T-helper 1 cell treated with Interleukin-12 subunit alpha and Interleukin-12 subunit beta and Interleukin-4 antibody, amounts not matched to agents 30 μg/mL and 1 μg/mL, for 36 hours (primary cell): ENCODE data around the gene PPP1R13B.
A peak's percentile ranks its signal among the peaks of the same experiment; 100 is the strongest.

ENCODE experiments used
- H3K27ac Mint-ChIP-seq: one replicate; pipeline ENCODE4 v1.8.0; 2021; ENCODE audit warnings: mild to moderate bottlenecking, mixed read lengths
- H3K27me3 Mint-ChIP-seq: one replicate; pipeline ENCODE4 v1.8.0; 2021; ENCODE audit warnings: low read depth, mixed read lengths
- H3K36me3 Mint-ChIP-seq: one replicate; pipeline ENCODE4 v1.8.0; 2021; ENCODE audit warnings: low read depth, mixed read lengths
- H3K4me1 Mint-ChIP-seq: one replicate; pipeline ENCODE4 v1.8.0; 2021; ENCODE audit warnings: low read depth, mixed read lengths
- H3K4me3 Mint-ChIP-seq: one replicate; pipeline ENCODE4 v1.8.0; 2021; ENCODE audit warnings: mild to moderate bottlenecking, moderate library complexity, mixed read lengths
- H3K9me3 Mint-ChIP-seq: one replicate; pipeline ENCODE4 v1.8.0; 2021; ENCODE audit warnings: mixed read lengths

PPP1R13B gene

GRCh38 chr14:103871596-103872480, 24.5 kb upstream of the PPP1R13B start:
- peak overlapping the region; percentile 81 for H3K4me3 Mint-ChIP-seq
- H3K27me3 Mint-ChIP-seq: no peaks in the 10 kb centered on the region
- no peaks in the 10 kb centered on the region for H3K9me3 Mint-ChIP-seq
- no peaks in the 10 kb centered on the region for H3K36me3 Mint-ChIP-seq
- H3K27ac Mint-ChIP-seq: peak overlapping the region; percentile 82
- H3K4me1 Mint-ChIP-seq: peaks cover 9% of the 10 kb centered on the region

- H3K9me3 Mint-ChIP-seq: no peaks in the 10 kb centered on the region
- H3K36me3 Mint-ChIP-seq: no peaks in the 10 kb centered on the region
- no peaks in the 10 kb centered on the region for H3K27me3 Mint-ChIP-seq
- peaks cover 9% of the 10 kb centered on the region for H3K4me1 Mint-ChIP-seq
- H3K27ac Mint-ChIP-seq: no peak overlapping the region
- no peak overlapping the region for H3K4me3 Mint-ChIP-seq
Observed at GRCh38 chr14:103870891-103871595, 23.7 kb upstream of the PPP1R13B start.

- no peak overlapping the region for H3K4me3 Mint-ChIP-seq
- no peak overlapping the region for H3K27ac Mint-ChIP-seq
- no peaks in the 10 kb centered on the region for H3K36me3 Mint-ChIP-seq
- H3K4me1 Mint-ChIP-seq: peaks cover 9% of the 10 kb centered on the region
- no peaks in the 10 kb centered on the region for H3K27me3 Mint-ChIP-seq
- no peaks in the 10 kb centered on the region for H3K9me3 Mint-ChIP-seq
Observed at GRCh38 chr14:103870144-103870876, 22.9 kb upstream of the PPP1R13B start.

GRCh38 chr14:103869406-103870143, 22.2 kb upstream of the PPP1R13B start:
- no peak overlapping the region for H3K4me3 Mint-ChIP-seq
- H3K27ac Mint-ChIP-seq: no peak overlapping the region
- no peaks in the 10 kb centered on the region for H3K27me3 Mint-ChIP-seq
- no peaks in the 10 kb centered on the region for H3K9me3 Mint-ChIP-seq
- H3K4me1 Mint-ChIP-seq: peaks cover 4% of the 10 kb centered on the region
- H3K36me3 Mint-ChIP-seq: no peaks in the 10 kb centered on the region

- no peak overlapping the region for H3K27ac Mint-ChIP-seq
- peaks cover 4% of the 10 kb centered on the region for H3K4me1 Mint-ChIP-seq
- no peaks in the 10 kb centered on the region for H3K27me3 Mint-ChIP-seq
- no peaks in the 10 kb centered on the region for H3K36me3 Mint-ChIP-seq
- no peaks in the 10 kb centered on the region for H3K9me3 Mint-ChIP-seq
- H3K4me3 Mint-ChIP-seq: no peak overlapping the region
Observed at GRCh38 chr14:103868242-103868897, 21.0 kb upstream of the PPP1R13B start.

GRCh38 chr14:103867523-103867953, 20.2 kb upstream of the PPP1R13B start:
- H3K36me3 Mint-ChIP-seq: no peaks in the 10 kb centered on the region
- H3K9me3 Mint-ChIP-seq: no peaks in the 10 kb centered on the region
- H3K27ac Mint-ChIP-seq: no peak overlapping the region
- no peak overlapping the region for H3K4me3 Mint-ChIP-seq
- H3K27me3 Mint-ChIP-seq: no peaks in the 10 kb centered on the region
- H3K4me1 Mint-ChIP-seq: peaks cover 4% of the 10 kb centered on the region

GRCh38 chr14:103867020-103867419, 19.6 kb upstream of the PPP1R13B start:
- no peaks in the 10 kb centered on the region for H3K9me3 Mint-ChIP-seq
- H3K4me3 Mint-ChIP-seq: no peak overlapping the region
- H3K4me1 Mint-ChIP-seq: no peaks in the 10 kb centered on the region
- H3K36me3 Mint-ChIP-seq: no peaks in the 10 kb centered on the region
- H3K27me3 Mint-ChIP-seq: no peaks in the 10 kb centered on the region
- no peak overlapping the region for H3K27ac Mint-ChIP-seq

- no peaks in the 10 kb centered on the region for H3K36me3 Mint-ChIP-seq
- no peaks in the 10 kb centered on the region for H3K27me3 Mint-ChIP-seq
- no peak overlapping the region for H3K27ac Mint-ChIP-seq
Observed at GRCh38 chr14:103863245-103863644, 15.9 kb upstream of the PPP1R13B start.

GRCh38 chr14:103862393-103862782, 15.0 kb upstream of the PPP1R13B start:
- Mint-ChIP-seq H3K4me1 (no peaks in the 10 kb centered on the region), H3K9me3 (no peaks in the 10 kb centered on the region), H3K36me3 (no peaks in the 10 kb centered on the region), H3K4me3 (no peak overlapping the region), H3K27ac (no peak overlapping the region), H3K27me3 (no peaks in the 10 kb centered on the region)

More at GRCh38 chr14:103863245-103863644, 15.9 kb upstream of the PPP1R13B start:
- no peak overlapping the region for H3K4me3 Mint-ChIP-seq
- H3K4me1 Mint-ChIP-seq: no peaks in the 10 kb centered on the region
- no peaks in the 10 kb centered on the region for H3K9me3 Mint-ChIP-seq

- H3K36me3 Mint-ChIP-seq: no peaks in the 10 kb centered on the region
- no peak overlapping the region for H3K27ac Mint-ChIP-seq
- no peaks in the 10 kb centered on the region for H3K4me1 Mint-ChIP-seq
- H3K9me3 Mint-ChIP-seq: no peaks in the 10 kb centered on the region
- no peaks in the 10 kb centered on the region for H3K27me3 Mint-ChIP-seq
- H3K4me3 Mint-ChIP-seq: no peak overlapping the region
Observed at GRCh38 chr14:103861413-103862392, 14.3 kb upstream of the PPP1R13B start.

GRCh38 chr14:103859416-103860202, 12.2 kb upstream of the PPP1R13B start:
- H3K9me3 Mint-ChIP-seq: no peaks in the 10 kb centered on the region
- H3K27ac Mint-ChIP-seq: no peak overlapping the region
- no peaks in the 10 kb centered on the region for H3K36me3 Mint-ChIP-seq
- peaks cover 3% of the 10 kb centered on the region for H3K4me1 Mint-ChIP-seq
- H3K4me3 Mint-ChIP-seq: no peak overlapping the region
- no peaks in the 10 kb centered on the region for H3K27me3 Mint-ChIP-seq

- no peaks in the 10 kb centered on the region for H3K36me3 Mint-ChIP-seq
- H3K27me3 Mint-ChIP-seq: no peaks in the 10 kb centered on the region
- no peak overlapping the region for H3K27ac Mint-ChIP-seq
- H3K4me3 Mint-ChIP-seq: no peak overlapping the region
- peaks cover 4% of the 10 kb centered on the region for H3K4me1 Mint-ChIP-seq
- H3K9me3 Mint-ChIP-seq: no peaks in the 10 kb centered on the region
Observed at GRCh38 chr14:103858063-103858781, 10.8 kb upstream of the PPP1R13B start.
